CMK (cell line): Measurements from ENCODE around the gene PPP1R9B.

ENCODE experiments used
- DNase-seq: peaks from one replicate; pipeline ENCODE4 v3.0.0-alpha.2; 2010; ENCODE audit warnings: low read depth

The PPP1R9B gene

DNA sequence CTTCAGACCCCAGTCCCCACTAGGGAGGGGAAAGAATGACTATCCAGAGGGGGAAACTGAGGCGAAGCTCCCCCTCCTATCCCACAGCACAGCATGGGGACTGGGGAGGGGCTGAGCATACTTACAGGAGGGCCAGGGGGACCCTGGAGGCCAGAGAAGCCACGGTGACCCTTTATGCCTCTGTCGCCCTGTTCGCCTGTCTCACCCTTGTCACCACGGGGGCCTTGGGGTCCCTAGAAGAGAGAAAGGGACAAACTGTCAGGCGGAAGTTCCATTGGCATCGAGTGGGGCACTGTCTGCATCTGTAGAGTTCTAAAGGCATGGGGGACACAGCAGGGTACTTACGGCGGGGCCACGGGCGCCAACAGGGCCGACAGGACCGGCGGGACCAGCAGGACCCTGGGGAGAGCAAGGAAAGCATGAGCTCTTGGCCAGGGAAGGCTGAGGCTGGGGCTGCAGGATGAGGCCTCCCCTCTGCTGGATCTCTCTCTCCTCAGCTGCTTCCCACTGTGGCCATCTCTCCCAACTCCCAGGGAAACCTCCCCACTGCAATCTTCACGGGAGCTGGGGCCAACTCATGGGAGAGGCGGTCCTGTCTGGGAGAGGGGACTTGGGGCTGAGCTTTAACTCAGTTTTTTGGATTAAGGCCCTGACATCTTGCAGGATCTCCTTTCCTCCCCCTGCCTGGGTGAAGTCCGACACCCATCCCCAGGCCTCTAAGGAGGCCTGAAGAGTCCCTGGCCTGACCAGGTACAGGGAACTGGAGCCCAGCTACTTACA is 37.5 kb upstream of the PPP1R9B start:
- DNase-seq = no peak

DNA sequence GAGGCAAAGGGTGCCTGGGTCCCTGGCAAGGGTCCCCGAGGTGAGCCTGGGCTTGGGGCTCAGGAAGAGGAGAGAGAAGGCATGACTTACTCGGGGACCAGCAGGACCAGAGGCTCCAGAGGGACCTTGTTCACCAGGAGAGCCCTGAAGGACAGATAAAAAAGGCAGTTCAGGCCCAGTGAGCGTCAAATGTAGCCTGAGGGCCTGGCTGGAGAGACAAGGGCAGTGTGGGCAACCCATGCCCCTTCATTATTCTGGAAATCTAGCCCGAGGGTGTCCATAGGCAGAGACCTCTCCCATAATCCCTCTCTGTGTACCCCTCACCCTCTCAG is 36.9 kb upstream of the PPP1R9B start:
- no peak for DNase-seq

DNA sequence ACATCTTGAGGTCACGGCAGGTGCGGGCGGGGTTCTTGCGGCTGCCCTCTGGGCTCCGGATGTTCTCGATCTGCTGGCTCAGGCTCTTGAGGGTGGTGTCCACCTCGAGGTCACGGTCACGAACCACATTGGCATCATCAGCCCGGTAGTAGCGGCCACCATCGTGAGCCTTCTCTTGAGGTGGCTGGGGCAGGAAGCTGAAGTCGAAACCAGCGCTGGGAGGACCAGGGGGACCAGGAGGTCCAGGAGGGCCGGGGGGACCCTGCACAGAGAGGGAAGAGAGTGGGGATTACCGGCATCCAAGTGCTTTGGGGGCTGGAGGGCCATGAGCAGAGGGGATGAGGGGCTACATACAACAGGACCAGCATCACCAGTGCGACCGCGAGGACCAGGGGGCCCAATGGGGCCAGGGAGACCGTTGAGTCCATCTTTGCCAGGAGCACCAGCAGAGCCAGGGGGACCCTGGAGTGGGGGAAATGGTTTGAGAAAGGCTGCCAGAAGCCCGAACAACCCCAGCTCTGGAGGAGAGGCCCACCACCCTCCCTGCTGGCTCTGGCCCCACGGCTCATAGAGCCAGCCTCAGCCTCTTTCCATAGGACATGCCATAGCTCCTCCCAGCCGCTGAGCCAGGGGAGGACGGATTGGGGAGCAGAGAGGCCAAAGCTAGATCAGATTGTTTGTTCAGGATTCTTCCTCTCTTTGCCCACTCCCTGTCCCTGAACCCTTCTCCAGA is 36.4 kb upstream of the PPP1R9B start:
- no peak for DNase-seq

DNA sequence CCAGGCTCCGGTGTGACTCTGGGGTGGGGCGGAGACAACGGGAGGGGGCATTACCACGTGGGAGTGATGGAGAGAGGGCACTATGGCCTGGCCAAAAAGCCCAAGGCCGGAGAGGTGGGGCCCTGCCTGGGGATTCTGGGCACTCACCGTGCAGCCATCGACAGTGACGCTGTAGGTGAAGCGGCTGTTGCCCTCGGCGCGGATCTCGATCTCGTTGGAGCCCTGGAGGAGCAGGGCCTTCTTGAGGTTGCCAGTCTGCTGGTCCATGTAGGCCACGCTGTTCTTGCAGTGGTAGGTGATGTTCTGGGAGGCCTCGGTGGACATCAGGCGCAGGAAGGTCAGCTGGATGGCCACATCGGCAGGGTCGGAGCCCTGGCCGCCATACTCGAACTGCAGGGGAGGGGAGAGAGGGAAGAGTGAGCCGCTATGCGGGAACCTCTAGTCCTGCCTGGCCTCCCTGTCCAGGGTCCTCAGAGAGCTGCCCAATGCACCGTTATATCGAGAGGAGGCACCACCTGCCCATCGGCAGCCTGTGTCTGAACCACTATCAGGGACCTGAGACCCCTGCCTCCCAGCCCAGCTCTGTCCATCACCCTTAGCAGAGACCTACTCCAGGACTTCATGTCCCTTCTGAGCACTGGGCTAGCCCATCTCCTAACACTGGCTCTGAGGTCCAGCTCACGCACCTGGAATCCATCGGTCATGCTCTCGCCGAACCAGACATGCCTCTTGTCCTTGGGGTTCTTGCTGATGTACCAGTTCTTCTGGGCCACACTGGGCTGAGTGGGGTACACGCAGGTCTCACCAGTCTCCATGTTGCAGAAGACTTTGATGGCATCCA is 35.4 kb upstream of the PPP1R9B start:
- DNase-seq = no peak

DNA sequence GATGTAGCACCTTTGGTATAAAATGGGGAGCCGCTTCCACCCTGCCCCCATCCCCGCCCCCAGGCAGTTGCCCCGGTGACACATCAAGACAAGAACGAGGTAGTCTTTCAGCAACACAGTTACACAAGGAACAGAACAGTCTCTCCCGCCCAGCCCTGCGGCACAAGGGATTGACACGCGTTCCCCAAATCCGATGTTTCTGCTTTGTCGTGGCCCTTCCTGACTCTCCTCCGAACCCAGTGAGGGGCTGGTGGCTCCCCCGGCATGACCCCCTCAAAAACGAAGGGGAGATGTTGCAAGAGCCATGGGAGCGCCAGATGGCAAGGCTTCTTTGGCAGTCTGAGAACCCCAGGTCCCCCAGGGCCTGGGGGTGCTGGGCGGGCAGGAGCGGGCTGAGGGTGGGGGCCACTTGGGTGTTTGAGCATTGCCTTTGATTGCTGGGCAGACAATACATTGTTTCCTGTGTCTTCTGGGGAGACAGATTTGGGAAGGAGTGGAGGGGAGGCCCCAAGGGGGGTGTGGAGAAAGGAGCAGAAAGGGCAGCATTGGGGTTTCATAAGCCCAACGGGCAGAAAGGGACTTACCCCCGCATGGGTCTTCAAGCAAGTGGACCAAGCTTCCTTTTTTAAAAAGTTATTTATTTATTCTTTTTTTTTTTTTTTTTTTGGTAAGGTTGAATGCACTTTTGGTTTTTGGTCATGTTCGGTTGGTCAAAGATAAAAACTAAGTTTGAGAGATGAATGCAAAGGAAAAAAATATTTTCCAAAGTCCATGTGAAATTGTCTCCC is 34.3 kb upstream of the PPP1R9B start:
- DNase-seq = no peak

DNA sequence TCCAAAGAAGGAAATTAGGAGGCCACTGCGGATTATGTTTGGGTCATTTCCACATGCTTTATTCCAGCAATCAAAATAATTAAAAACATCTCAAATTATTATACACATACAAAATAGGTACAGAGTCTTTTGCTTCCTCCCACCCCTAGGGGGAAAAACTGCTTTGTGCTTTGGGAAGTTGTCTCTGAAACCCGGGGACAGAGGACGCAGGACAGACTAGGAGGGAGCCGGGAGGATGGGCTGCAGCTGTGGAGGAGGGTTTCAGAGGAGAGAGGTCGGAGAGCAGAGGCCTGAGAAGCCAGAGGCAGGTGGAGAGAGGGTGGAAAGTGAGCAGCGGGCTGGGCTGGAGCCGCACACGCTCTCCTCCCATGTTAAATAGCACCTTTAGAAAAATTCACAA is 33.6 kb upstream of the PPP1R9B start:
- DNase-seq = no peak

DNA sequence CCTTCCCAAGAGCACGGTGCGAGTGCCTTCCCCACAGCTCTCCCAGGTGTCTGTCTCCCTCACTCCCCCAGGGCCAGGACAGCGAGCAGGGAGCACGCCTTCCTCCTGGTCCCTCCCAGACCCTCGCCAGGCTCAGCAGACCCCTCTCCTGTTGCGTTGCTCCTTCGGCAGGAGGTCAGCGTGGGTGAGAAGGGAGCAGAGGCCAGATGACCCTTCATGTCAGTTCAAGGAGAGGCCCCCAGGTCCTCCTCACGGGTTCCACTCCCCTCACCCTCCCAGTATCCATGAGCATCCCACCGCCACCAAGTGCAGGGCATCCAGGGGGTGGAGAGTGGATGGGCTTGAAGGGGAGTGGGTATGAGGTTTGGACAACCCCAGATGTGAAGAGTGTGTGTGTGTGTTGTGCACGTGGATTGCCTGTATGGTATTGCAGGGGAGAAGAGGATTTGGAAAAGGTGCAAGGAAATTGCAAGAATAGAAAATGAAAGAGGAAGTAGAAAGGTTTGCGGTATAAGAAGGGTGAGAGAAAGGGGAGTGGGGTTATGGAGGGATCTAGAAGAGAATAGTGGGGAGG is 33.0 kb upstream of the PPP1R9B start:
- DNase-seq = no peak

DNA sequence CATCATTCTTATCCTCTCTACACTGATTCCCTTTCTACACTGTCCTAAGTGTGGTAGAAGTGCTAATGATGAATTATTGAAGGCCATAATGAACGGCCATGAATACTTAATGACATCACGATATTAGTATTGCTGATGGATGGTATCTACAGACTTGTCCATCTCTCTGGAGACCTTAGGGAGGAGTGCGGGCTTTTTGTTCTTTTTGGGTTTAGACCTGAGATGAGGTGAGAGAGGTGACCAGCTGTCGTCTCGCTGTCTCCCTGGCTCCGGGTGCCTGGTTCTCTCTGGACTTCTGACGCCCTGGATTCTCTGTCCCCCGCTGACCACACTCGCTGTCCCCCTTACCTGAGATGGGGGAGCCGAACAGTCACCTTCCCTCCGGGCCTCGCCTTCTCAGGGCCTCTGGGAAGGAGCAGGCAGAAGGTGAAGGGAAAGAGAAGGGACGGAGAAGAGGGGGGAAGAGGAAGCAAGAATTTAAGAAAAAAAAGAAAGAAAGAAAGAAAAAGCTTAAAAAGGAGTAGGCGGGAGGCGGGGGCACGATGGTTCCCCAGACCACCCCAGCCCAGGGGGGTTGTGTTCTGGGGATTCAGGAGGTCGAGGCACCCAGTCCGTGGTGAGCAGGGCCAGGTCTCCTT is 32.4 kb upstream of the PPP1R9B start:
- DNase-seq = no peak

DNA sequence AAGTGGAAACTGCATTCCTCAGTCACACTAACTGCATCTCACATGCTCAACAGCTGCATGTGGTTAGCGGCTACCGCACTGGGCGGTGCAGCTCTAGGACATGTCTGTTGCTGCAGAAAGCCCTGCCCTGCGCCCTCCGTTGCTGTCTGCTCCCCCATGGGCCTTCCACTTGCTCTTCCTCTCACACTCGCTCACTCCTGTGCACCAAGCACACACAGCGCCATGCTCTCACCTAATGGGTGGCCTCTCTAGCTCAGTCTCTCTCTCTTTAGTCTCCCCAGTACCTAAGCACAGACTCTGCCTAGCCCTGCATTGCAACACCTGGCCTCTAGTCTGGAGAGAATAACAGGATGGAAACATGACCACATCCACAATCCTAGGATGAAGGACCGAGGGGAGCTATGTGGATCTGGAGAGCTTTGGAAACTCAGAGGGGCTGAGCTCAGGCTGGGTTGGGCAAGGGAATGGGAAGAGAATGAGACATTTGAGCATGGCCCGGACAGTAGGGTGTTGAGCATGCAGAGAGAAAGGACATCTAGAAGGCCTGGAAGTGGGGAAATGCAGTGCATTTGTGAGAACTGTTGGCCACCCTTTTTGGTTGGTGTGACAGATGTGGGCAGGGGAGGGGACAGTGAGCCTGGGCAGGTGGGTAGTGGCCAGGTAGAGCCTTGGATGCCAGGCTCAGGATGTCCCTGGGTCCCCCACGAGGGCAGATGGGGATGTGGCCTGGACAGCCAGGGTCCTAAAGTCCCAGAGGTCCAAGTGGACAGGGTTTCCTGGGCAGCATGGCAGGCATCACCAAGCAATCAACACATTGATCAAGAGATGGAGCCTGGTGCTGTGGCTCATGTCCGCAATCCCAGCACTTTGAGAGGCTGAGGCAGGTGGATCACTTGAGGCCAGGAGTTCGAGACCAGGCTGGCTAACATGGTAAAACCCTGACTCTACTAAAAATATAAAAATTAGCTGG is 31.4 kb upstream of the PPP1R9B start:
- DNase-seq = no peak

DNA sequence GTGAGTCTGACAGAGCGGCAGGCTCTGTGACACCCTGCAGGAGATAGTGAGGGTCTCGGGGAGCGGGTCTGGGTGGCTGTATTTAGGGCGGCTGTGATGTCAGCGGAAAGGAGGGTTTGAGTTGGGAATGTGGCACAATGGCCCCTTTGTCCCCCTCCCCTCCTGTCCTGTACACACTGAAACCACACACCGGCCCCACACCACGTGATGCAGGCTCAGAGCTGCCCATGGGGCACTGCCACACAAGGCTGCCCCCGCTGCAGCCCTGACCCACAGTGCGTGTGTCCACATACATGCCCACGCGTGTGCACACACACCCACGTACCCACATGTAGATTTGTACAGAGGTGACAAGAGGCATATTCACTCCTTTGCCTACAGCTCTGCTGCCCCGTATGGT is 30.7 kb upstream of the PPP1R9B start:
- no peak for DNase-seq

DNA sequence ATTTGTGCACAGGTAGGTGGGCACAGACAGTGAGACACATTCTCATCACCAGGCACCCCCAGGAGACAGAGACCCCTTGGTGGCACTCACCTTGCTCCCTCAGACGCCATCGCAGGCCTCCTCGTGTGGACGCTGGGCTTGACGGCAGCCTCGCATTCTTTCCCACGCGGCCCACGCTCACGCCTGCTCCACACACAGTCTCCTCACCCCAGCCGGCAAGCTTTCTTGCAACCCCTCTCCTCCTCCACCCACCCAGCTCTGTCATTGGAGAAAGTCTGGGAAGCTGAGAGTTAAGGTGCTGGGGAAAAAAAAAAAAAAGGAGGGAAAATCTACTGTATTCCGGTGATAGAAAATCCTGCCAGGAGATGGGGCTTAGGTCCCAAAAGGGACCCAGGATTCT is 30.1 kb upstream of the PPP1R9B start:
- DNase-seq = no peak

DNA sequence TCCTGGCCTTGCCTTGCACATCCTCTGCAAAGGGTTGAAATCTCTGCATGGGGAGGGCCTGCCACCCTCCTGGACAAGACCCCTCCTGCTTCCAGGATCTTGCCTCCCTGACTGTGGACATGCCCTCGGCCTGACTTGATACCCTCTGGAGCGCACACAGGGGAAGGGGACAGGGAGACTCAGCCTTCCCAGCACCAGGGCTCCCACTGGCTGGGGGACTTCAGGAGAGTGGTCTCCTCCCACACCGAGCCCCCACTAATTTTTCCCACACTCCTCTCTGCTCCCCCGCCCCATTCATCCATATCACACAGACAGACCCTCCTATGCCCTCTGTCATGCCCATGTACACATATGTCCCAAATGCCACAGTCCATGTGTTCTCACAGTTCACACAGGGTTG is 29.6 kb upstream of the PPP1R9B start:
- no peak for DNase-seq

DNA sequence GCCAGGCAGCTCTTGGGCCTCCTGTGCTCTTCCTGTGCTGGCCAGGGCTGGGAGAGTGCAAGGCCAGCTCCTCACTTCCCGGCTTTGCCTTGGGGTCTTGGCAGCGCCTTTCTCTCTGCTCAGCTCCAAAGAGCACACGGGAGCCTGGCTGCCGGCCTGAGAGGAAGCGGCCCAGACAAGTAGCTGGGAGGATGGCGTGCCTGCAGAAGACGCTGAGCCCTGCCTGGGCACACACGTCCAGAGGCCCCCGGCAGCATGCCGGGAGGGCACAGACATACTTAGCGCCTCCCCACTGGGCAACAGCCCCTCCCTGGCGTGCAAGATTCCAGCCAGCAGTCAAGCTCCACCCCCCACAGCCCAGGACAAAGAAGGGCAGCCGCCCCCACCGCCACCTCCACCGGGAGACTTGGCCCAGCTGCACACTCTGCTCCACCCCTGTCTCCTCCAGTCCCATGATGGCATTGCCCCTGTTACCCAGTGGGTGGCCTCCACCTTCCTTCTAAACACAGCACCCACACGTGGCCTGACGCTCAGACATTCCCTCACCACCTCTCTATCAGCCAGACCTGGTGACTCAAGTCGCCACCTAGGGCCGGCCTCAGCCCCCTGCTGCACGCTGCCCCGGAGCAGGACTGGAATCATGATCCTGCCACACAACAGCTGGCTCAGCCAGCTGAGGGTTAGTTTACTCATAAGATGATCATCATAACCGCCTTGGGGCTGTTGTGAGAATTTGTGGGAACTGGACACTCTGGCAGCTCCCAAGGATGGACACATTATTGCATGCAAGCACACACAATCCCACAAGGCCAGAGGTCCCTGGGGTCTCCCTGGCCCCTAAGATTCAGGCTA is 27.7 kb upstream of the PPP1R9B start:
- no peak for DNase-seq

DNA sequence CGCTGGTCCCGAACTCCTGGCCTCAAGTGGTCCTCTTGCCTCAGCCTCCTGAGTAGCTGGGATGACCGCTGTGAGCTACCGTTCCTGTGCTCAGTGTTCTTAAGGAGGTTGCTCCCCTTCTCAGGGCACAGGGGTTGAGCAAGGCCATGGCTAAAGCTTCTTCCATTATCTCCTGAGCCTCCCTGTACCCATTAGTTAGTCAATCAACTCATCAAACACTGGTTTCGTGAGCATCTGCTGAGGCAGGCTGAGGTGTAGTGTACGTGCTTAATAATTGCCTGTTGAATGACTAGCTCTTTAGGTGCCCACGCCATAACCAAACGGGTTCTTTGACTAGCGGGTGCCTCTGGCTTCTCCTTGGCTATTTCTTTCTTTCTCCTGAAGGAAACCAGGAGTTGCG is 27.0 kb upstream of the PPP1R9B start:
- DNase-seq = no peak

DNA sequence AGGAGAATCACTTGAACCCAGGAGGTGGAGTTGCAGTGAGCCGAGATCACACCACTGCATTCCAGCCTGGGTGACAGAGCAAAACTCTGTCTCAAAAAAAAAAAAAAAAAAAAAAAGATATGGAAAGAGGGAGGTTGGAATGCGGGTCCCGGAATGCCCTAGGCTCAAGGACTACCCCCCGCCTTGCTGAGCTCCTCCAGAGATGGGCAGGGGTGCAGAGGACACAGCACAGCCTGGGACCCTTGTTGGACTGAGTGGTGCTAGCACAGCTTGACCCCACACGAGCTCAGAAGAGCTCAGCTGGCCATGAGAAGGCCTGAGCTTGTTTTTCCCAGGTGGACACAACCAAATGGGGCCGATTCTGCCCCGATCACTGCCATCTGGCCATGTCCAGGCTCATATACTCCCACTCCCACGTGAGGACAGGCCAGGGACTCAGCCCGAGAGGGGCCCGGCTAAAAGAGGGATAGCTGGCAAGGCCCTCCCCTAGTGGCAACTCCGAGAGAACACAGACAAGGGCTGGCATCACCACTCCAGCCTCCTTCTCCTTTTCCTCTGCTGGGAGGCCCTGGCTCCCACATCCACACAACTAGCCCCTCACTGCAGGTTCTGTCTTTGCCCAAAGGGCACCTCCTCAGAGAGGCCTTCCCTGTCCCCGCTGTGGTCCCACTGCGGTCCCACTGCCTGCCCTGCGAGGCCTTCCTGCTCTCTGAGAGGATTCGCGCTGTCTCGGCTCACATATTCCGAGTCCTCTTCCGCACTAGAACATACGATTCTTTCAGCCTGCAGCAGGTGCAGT is 26.3 kb upstream of the PPP1R9B start:
- no peak for DNase-seq

DNA sequence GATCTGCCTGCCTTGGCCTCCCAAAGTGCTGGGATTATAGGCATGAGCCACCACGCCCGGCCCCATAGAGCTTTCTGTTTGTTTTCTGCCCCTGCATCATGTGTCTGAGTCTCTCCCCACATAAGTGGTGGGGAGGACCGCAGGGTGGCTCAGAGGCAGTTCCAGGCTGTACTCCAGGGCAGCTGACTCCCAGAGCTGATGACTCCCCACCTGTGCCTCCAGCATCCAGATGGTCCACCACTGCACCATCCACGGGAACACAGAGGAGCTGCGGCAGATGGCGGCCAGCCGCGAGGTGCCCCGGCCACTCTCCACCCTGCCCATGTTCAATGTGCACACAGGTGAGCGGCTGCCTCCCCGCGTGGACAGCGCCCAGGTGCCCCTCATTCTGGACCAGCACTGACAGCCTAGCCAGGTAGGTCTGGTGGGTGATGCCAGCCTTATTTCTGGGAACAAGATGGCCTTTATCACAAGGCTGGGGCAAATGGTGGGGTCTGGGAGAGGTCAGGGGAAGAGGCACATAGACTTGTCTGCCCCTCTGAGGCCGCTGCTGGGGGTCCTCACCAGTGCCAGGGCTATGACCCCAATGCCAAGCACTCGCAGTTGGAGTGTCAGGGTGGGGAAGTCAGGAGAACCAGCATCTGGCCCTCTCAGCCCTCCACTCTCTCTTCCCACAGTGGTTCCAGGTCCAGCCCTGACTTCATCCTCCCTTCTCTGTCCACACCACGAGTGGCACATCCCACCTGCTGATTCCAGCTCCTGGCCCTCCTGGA is 24.7 kb upstream of the PPP1R9B start:
- no peak for DNase-seq

DNA sequence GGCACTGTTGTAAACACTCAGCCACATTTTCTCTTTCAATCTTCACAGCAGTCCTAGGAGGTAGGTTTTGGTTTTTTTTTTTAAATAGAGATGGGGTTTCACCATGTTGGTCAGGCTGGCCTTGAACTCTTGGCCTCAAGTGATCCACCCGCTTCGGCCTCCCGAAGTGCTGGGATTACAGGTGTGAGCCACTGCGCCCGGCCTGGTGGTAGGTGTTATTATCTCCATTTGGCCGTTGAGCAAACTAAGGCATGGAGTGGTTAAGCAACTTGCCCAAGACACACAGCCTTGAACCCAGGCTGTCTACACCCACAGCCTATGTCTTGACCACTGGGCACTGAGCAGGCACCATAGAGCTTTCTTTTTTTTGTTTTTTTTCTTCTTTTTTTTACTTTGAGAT is 24.0 kb upstream of the PPP1R9B start:
- no peak for DNase-seq
